Measurements from ENCODE around the gene GXYLT2. TPM values are rescaled to one million over a fixed set of nuclear protein-coding genes. Genes with fewer than 3 reads are reported as not detected.
A peak's percentile ranks its signal among the peaks of the same experiment; 100 is the strongest.
"Not testable (repeated sequence)": the region's sequence is repeated elsewhere in the genome, so short reads cannot be mapped to it uniquely, and the experiment has no call there.

Gene GXYLT2
- polyA plus RNA-seq, 1 donor, result 18.3 TPM

DNA sequence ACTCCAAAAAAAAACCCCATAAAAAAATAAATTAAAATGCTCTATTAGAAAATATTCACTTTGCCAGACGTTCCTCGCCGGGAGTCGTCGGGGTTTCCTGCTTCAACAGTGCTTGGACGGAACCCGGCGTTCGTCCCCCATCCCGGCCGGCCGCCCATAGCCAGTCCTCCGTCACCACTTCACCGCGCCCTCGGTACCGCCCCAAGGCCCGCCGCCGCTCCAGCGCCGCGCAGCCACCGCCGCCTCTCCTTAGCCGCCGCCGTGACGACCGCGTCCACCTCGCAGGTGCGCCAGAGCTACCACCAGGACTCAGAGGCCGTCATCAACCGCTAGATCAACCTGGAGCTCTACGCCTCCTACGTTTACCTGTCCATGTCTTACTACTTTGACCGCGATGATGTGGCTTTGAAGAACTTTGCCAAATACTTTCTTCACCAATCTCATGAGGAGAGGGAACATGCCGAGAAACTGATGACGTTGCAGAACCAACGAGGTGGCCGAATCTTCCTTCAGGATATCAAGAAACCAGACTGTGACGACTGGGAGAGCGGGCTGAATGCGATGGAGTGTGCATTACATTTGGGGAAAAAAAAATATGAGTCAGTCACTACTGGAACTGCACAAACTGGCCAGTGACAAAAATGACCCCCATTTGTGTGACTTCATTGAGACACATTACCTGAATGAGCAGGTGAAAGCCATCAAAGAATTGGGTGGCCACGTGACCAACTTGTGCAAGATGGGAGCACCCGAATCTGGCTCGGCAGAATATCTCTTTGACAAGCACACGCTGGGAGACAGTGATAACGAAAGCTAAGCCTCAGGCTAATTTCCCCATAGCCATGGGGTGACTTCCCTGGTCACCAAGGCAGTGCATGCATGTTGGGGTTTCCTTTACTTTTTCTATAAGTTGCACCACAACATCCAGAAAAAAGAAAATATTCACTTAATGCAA is 41.2 kb downstream of the GXYLT2 start:
- DNase-seq, result not testable (repeated sequence)

- no peak for DNase-seq
Measured at GRCh38 chr3:72930754-72931153, 42.9 kb downstream of the GXYLT2 start.

DNA sequence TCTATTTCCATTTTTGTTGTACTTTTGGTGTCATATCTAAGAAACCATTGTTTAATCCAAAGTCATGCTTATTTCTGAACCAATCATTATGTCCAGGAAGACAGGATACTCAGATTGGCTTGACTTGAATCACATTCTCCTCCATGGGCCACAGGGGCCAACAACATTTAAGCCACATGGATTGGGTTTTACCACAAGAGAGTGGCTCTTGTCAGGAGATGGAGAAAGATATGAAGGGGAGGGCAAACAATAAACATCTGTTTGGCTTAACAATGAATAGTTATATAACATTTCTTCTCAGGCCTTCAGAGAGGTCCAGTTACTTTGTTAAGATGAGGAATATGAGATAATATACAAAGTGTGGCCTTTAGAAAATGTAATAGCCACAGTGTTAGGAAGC is 44.6 kb downstream of the GXYLT2 start:
- no peak for DNase-seq

GRCh38 chr3:72938471-72939265 is 50.8 kb downstream of the GXYLT2 start:
- peak; percentile 49 for DNase-seq

GRCh38 chr3:72941245-72941644 is 53.4 kb downstream of the GXYLT2 start:
- DNase-seq, result no peak

DNA sequence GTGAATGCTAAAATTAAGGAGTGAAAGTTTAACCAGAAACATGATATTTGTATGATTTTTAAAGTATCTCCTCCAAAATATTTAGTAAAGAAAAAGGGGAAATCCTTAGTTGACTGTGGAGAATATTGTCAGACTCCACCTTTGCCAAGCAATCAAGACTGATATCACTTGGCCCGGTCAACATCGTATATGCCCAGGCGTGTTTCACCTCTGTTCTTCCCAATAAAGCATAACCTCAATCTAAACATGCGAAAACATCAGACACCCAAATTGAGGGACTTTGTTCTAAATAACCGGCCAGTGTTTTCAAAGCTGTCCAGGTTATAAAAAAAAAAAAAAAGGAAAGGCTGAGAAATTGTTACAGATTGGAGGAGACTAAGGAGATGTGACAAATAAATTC is 54.6 kb downstream of the GXYLT2 start:
- DNase-seq, result no peak

GRCh38 chr3:72944696-72945095 is 56.9 kb downstream of the GXYLT2 start:
- DNase-seq, result no peak

DNA sequence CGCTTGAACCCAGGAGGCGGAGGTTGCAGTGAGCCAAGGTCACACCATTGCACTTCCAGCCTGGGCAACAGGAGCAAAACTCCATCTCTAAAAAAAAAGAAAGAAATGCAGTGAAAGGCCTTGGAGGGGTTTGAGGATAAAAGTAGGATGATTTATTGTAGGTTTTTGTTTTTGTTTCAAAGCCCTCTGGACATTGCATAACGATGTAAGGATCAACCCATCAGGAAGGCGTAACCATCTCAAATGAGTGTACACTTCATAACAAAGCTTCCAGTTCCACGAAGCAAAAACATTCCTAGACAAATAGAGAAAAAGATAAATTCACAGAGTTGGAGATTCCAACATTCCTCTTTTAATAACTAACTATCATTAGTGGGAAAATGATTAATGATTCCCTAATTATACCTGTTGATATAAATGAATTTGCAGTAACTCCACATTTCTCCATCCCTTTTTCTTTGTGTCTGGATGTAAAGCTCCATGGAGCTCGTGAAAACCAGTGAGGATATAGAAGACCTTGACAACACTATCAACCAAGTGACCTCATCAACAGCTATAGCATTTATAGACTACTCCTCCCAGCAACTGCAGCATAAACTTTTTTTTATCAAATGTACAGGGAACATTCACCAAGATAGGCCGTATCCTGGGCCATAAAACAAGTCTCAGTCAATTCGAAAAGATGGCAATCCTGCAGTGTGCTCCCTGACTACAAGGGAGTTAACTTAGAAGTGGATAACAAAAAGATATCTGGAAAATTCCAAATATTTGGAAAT is 60.1 kb downstream of the GXYLT2 start:
- DNase-seq, result no peak

DNA sequence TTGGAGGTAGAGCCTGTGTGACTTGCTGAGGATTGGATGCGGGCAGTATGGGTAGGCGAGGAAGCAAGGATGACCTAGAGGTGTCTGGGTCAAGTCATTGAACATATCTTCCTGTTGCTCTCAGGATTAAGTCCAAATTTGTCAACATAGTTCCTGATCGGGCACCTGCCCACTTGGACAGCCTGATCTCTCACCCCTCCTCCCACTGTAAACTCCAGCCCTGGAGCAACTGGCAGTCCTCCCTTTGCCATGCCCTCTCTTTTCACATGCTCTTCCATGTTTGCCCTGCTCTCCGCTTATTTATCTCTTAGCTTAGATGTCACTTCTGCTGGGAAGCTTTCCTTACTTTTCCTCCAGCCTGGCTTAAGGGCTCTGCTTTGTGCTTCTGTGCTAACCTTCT is 61.2 kb downstream of the GXYLT2 start:
- no peak for DNase-seq

DNA sequence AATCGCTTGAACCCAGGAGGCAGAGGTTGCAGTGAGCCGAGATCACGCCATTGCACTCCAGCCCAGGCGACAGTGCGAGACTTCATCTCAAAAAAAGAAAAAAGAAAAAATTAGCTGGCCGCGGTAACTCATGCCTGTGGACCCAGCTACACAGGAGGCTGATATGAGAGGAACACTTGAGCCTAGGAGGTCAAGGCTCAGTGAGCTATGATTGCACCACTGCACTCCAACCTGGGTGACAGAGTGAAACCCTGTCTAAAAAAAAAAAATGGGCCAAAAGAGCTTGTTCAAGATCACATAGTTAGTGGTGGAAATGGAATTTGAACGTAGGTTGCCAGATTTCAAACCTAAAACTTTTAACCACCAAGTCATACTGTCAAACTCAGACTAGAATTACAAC is 62.5 kb downstream of the GXYLT2 start:
- no peak for DNase-seq

DNA sequence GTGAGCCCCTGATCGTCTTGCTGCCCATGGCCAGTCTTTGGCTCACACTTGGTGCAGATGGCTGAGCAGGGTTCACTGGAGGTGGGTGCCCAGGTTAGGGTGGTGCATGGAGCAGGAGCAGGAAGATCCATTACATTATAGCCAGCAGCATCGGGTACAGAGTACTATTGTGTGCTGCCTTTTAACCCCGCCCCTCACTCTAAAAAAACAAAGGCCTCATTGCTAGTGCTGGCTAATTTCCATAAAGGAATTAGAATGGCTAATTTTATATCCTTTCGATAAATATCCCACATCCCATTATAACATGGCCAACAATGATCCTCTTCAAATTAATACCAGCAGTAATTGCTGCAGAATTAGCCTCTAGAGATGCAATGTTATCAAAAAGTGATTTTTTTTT is 63.0 kb downstream of the GXYLT2 start:
- no peak for DNase-seq

- DNase-seq, result no peak
Measured at GRCh38 chr3:72951259-72951722, 63.4 kb downstream of the GXYLT2 start.

DNA sequence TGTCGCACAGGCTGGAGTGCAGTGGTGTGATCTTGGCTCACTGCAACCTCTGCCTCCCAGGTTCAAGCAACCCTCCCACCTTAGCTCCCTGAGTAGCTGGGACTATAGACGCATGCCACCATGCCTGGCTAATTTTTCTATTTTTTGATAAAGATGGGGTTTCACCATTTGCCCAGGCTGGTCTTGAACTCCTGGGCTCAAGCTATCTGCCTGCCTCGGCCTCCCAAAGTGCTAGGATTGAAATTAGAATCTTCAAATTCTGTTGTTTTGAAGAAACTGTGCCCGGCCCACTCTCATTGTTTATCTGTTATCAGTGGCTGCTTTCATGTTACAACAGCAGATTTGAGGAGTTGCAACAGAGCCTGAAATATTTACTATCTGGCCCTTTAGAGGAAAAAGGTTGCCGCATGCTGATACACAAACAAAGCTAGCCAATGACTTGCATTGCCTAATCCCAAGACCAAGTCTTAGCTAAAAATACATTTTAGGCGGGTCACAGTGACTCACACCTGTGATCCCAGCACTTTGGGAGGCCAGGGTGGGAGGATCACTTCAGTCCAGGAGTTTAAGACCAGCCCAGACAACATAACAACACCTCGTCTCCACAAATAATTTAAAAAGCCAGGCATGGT is 65.6 kb downstream of the GXYLT2 start:
- no peak for DNase-seq

GRCh38 chr3:72957297-72957696 is 69.5 kb downstream of the GXYLT2 start:
- DNase-seq, result no peak

DNA sequence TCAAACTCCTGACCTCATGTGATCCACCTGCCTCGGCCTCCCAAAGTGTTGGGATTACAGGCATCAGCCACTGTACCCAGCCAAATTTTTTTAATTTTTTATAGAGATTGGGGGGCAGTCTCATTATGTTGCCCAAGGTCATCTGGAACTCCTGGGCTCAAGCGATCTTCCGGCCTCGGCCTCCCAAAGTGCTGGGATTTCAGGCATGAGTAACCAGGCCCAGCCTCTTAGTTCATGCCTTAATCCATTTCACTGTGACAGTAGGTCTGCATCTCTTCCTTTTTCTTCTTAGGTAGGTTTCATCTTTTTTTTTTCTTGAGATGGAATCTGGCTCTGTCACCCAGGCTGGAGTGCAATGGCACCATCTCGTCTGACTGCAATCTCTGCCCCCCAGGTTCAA is 71.5 kb downstream of the GXYLT2 start:
- no peak for DNase-seq

GRCh38 chr3:72960812-72961518 is 73.1 kb downstream of the GXYLT2 start:
- no peak for DNase-seq

DNA sequence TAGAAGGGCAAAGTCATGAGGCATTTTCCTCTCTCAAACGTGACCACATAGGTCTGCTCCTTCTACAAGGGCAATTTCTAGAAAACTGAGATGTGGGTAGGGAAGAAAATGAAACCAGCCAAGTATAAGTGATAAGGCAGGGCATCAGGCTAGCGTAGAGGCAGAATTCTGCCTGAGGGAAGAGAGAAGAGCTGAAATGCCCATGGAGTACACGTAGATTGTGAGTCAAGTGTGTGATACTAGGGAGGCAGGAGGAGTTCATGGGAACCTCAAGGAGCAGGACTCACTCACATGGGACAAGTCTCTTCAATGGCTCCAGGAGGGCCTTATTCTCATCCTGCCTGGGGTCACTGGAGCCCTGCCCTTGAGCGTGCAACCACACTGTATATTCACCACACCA is 73.9 kb downstream of the GXYLT2 start:
- DNase-seq, result no peak

DNA sequence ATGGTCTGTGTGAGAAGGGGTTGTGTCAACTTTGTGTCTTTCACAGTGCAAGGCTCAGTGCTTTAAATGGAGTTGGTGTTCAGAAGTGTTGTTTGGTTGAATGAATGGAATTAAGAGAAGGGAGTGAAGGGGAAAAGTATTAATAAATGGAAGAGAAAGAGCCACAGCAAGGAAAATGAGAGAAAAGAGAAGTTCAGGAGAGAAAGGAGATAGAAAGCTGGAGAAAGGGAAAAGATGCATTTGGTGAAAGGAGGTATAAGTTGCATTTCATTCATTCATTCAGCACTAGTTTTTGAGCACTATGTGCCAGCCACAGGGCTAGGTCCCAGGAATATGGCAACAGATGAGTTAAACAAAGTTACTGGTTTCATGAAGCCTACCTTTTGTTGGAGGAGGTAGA is 74.5 kb downstream of the GXYLT2 start:
- DNase-seq, result no peak

DNA sequence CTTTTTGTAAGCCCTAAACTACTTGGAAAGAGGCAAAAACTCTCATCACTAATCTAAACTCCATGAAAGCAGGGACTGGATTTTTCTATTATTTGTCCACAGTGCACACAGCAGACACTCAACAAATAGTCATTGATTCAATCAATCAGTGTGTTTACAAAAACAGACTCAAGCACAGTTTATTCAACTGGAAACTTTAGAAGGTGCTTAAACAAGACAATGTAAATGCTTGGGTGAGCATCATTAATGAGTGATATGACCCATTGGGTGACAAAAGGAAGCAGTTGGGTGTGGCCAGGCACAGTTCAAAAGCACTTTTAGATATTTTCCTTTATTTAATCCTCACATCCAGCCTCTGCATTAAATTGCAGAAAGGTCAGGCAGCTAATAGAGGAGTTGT is 76.8 kb downstream of the GXYLT2 start:
- no peak for DNase-seq

DNA sequence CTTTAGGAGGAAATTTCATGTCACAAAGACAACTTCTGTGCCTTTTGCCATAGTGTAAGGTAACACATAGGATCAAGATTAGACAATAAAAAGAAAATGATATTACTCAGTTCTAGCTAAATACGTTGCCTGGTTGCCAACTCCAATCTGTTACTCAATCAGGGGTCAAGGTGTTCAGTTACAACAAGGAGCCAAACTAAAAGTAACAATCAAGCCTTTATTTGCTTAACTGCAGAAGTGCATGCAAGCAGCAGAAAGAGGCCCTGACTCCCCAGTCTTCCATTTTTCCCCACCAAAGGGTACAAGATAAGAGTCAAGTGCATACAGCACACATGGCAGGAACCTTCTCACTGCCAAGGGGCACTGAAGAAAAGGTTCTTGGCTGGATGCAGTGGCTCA is 80.4 kb downstream of the GXYLT2 start:
- no peak for DNase-seq

DNA sequence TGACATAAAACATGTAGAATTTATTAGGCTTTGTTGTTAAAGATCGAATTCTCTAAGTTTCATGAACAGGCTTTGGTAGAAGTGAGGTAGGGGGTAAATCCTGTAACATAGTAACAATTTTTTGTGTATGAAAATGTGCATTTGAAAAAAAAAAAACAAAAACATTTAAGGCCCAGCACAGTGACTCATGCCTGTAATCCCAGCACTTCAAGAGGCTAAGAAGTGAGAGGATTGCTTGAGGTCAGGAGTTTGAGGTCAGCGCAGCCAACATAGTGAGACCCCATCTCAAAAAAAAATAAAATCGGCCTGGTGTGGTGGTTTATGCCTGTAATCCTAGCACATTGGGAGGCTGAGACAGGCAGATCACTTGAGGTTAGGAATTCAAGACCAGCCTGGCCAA is 81.9 kb downstream of the GXYLT2 start:
- DNase-seq, result no peak
